Measurements from ENCODE around the gene TAS2R13. TPM values are rescaled to one million over a fixed set of nuclear protein-coding genes. Genes with fewer than 3 reads are reported as not detected.
A peak's percentile ranks its signal among the peaks of the same experiment; 100 is the strongest.

The TAS2R13 gene
- total RNA-seq, 1 experiment from 2014 or later = 0.18 TPM

GRCh38 chr12:10896854-10897253, 12.5 kb downstream of the TAS2R13 start:
- DNase-seq (ENCODE audit: low read depth, low spot score) = no peak
- in situ Hi-C loops (cut with HindIII; ENCODE audit: low pct_unique_long_range_greater_than_20kb, low sequenced_read_pairs) = no loop called here

DNA sequence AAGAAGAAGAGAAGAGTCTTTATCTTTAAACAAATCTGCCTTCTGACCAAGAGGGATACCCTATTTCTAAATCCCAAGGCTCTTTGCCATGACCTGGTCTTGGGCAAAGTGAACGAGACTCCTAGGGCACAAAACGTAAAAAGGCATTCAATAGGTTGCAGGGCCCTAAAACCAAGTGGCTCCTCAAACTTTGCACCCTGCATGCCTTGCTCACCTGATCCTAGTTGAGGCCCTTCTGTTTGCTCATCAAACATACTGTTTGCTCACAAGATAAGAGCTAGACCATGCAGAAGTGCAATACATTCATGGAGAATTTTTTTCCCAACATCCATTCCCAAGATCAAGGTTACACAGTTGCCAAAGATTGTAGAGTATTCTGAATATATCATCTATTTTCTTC, 17.4 kb downstream of the TAS2R13 start:
- in situ Hi-C loops (cut with HindIII; ENCODE audit: low pct_unique_long_range_greater_than_20kb, low sequenced_read_pairs) = no loop called here
- no peak for DNase-seq (ENCODE audit: low read depth, low spot score)

DNA sequence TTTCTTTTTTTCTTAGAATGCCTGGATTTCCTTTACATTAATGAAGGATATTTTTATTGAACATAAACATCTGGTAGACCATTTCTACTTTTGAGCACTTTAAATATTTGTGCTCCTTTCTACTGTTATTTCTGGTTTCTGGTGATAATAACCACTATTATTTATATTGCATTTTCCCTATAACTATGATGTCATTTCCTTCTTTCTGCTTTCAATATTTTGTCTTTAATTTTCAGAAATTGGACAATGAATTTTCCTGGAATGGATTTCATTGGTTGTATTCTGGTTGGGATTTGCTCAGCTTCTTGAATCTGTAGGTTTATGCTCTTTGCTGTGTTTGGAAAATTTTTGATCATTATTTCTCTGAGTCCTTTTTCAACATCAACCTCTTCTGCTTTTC, 20.1 kb downstream of the TAS2R13 start:
- no peak for DNase-seq (ENCODE audit: low read depth, low spot score)
- in situ Hi-C loops (cut with HindIII; ENCODE audit: low pct_unique_long_range_greater_than_20kb, low sequenced_read_pairs) = no loop called here

- in situ Hi-C loops (cut with HindIII; ENCODE audit: low pct_unique_long_range_greater_than_20kb, low sequenced_read_pairs) = no loop called here
- DNase-seq (ENCODE audit: low read depth, low spot score) = no peak
These were observed 25.2 kb downstream of the TAS2R13 start, which contains the start of gene PRH1 for GRCh38 chr12:10884086-10884725. TSS of gene PRH1 (minus strand) at chr12:10884255. CDS start at chr12:10884217, 38 bp downstream.

GRCh38 chr12:10873378-10873777, 36.0 kb downstream of the TAS2R13 start:
- peak; percentile 68 for DNase-seq (ENCODE audit: low read depth, low spot score)
- in situ Hi-C loops (cut with HindIII; ENCODE audit: low pct_unique_long_range_greater_than_20kb, low sequenced_read_pairs) = no loop called here

GRCh38 chr12:10867381-10867780, 42.0 kb downstream of the TAS2R13 start:
- peak; percentile 46 for DNase-seq (ENCODE audit: low read depth, low spot score)
- in situ Hi-C loops (cut with HindIII; ENCODE audit: low pct_unique_long_range_greater_than_20kb, low sequenced_read_pairs) = no loop called here

DNA sequence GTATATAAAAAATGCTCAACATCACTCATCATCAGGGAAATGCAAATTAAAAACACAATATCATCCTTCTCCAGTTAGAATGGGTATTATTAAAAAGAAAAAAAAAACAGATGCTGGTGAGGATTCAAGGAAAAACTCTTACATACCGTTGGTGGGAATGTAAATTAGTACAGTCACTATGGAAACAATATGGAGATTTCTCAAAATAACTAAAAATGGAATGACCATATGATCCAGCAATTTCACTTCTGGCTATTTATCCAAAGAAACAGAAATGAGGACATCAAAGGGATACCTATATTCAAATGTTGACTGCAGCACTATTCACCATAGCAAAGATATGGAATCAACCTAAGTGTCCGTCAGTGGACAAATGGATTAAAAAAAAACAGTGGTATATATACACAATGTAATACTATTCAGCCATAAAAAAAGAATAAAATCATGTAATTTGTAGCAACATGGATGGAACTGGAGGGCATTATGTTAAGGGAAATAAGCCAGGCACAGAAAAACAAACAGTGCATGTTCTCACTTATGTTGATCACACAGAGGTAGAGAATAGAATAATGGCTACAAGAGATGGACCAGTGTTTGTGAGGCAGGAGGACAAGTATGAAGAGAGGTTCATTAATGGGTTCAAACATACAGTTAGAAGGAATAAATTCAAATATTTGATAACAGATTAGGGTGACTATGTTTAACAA, 45.7 kb downstream of the TAS2R13 start:
- DNase-seq (ENCODE audit: low read depth, low spot score) = no peak
- in situ Hi-C loops (cut with HindIII; ENCODE audit: low pct_unique_long_range_greater_than_20kb, low sequenced_read_pairs) = no loop called here

- in situ Hi-C loops (cut with HindIII; ENCODE audit: low pct_unique_long_range_greater_than_20kb, low sequenced_read_pairs) = no loop called here
- no peak for DNase-seq (ENCODE audit: low read depth, low spot score)
These were observed 48.0 kb downstream of the TAS2R13 start for GRCh38 chr12:10861366-10861765.

Other genes starting within 250 kb of the TAS2R13 start
- gene STYK1, start 235.5 kb downstream of the TAS2R13 start, total RNA-seq (2014; rRNA removed; shearing (Covaris generic)) = 0.05 TPM in 1 of 2 replicates, not detected in the other
- 55.1 and 64.7 TPM in 2 replicates for gene YBX3, start 186.2 kb downstream of the TAS2R13 start, total RNA-seq (2014; rRNA removed; shearing (Covaris generic))
- gene TAS2R7, start 106.9 kb downstream of the TAS2R13 start, total RNA-seq (2014; rRNA removed; shearing (Covaris generic)) = not detected in 2 replicates
- gene TAS2R8, start 102.3 kb downstream of the TAS2R13 start, total RNA-seq (2014; rRNA removed; shearing (Covaris generic)) = not detected in 2 replicates
- not detected in 2 replicates for gene TAS2R9, start 99.4 kb downstream of the TAS2R13 start, total RNA-seq (2014; rRNA removed; shearing (Covaris generic))
- 0.13 and 0.98 TPM in 2 replicates for gene TAS2R10, start 83.2 kb downstream of the TAS2R13 start, total RNA-seq (2014; rRNA removed; shearing (Covaris generic))
- 3.2 and 4.6 TPM in 2 replicates for gene PRR4, start 60.1 kb downstream of the TAS2R13 start, total RNA-seq (2014; rRNA removed; shearing (Covaris generic))
- 8.8 and 11.5 TPM in 2 replicates for gene PRH1, start 25.3 kb downstream of the TAS2R13 start, total RNA-seq (2014; rRNA removed; shearing (Covaris generic))
- 0.26 TPM in 1 of 2 replicates, not detected in the other for gene PRH2, start 19.7 kb upstream of the TAS2R13 start, total RNA-seq (2014; rRNA removed; shearing (Covaris generic))
- 1.6 and 1.8 TPM in 2 replicates for gene TAS2R14, start 29.7 kb upstream of the TAS2R13 start, total RNA-seq (2014; rRNA removed; shearing (Covaris generic))
- gene TAS2R50, start 77.3 kb upstream of the TAS2R13 start, total RNA-seq (2014; rRNA removed; shearing (Covaris generic)) = 1.3 TPM in 1 of 2 replicates, not detected in the other
- 1.1 and 1.3 TPM in 2 replicates for gene TAS2R20, start 88.7 kb upstream of the TAS2R13 start, total RNA-seq (2014; rRNA removed; shearing (Covaris generic))
- 0.32 and 0.55 TPM in 2 replicates for gene TAS2R19, start 113.1 kb upstream of the TAS2R13 start, total RNA-seq (2014; rRNA removed; shearing (Covaris generic))
- 0.98 and 1.7 TPM in 2 replicates for gene TAS2R31, start 121.8 kb upstream of the TAS2R13 start, total RNA-seq (2014; rRNA removed; shearing (Covaris generic))
- 0.16 and 0.95 TPM in 2 replicates for gene TAS2R46, start 152.7 kb upstream of the TAS2R13 start, total RNA-seq (2014; rRNA removed; shearing (Covaris generic))
- gene TAS2R43, start 182.8 kb upstream of the TAS2R13 start, total RNA-seq (2014; rRNA removed; shearing (Covaris generic)) = 0.42 and 0.51 TPM in 2 replicates
- gene TAS2R30, start 225.1 kb upstream of the TAS2R13 start, total RNA-seq (2014; rRNA removed; shearing (Covaris generic)) = 0.74 and 0.75 TPM in 2 replicates